GM21528 (cell line): ENCODE data around the gene TRIM49D1.
"Not testable (repeated sequence)": the region's sequence is repeated elsewhere in the genome, so short reads cannot be mapped to it uniquely, and the experiment has no call there.

Experiments
- ATAC-seq: cut with Tn5 transposase; IDR thresholded peaks from one replicate; pipeline ENCODE4 v1.9.1; 2021; ENCODE audit warnings: mild to moderate bottlenecking, moderate library complexity; ENCODE audit not compliant: unreplicated experiment, low FRiP score

TRIM49D1 gene, protein sequence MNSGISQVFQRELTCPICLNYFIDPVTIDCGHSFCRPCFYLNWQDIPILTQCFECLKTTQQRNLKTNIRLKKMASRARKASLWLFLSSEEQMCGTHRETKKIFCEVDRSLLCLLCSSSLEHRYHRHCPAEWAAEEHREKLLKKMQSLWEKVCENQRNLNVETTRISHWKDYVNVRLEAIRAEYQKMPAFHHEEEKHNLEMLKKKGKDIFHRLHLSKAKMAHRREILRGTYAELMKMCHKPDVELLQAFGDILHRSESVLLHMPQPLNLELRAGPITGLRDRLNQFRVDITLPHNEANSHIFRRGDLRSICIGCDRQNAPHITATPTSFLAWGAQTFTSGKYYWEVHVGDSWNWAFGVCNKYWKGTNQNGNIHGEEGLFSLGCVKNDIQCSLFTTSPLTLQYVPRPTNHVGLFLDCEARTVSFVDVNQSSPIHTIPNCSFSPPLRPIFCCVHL

DNA sequence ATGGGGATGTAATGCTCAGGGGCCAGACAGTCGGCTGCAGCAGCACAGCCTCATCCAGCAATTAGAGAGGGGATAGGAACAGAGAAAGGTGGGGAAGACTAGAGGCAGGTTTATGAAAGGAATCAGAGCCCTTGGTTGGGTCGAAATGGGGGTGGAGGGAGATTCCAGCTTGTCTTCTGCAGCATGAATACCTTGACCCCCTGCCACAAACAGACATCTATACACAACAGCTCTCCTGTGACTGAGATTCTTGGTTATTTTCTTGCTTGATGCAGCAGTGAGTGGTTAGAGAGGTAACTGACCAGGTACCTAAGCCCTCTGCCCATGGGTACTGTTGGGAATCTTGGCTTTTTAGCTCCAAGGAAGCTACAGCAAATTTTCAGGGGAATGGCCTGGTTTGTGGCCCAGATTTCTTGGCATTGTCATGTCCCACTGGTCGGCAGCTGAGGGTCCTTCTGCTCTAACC, at the start of gene TRIM49D1:
Gene TRIM49D1, minus strand, starts transcription at position 51 of the 466 bp plus-strand sequence. CDS start 4,535 bp downstream, outside the sequence.
- no peak for ATAC-seq

DNA sequence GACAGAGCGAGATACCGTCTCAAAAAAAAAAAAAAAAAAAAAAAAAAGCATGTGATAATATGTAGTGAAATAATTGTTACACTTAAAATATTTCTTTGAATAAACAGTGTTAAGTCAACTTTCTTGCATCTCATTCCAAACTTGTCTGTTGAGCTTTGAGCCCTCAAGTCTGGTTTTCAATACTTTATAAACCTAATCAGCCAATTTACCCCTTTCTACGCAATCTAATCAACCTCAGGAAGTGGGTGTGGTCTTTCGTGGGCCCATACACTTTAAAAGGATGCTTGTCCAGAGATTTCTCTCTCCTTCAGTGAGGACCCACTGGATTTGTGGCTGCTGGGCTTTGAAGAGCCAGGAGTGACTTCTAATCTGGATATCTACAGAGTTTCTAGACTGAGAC, 43.7 kb upstream of the TRIM49D1 start, which contains the start of gene TRIM64:
Gene TRIM64, plus strand, starts transcription at position 301 of the 400 bp plus-strand sequence. CDS start 2,467 bp downstream, outside the sequence.
- ATAC-seq: not testable (repeated sequence)

DNA sequence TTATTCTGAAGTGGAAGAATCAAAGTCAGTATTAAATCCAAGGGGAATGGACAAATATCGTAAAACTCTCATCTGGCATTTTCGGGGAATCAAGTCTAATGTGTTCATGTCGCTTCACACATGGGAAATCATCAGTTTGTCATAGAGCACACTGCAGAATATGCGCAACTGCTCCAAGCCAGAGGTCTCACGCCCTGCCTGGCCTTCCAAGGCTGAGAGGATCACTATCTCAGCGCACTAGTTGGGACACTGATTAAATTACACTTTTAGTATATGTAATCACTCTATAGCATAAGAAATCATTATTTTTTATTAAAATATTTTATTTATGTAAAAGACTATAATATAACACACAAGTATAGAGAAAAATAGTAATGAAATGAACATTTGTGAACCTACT, 38.8 kb upstream of the TRIM49D1 start:
- ATAC-seq: not testable (repeated sequence)

DNA sequence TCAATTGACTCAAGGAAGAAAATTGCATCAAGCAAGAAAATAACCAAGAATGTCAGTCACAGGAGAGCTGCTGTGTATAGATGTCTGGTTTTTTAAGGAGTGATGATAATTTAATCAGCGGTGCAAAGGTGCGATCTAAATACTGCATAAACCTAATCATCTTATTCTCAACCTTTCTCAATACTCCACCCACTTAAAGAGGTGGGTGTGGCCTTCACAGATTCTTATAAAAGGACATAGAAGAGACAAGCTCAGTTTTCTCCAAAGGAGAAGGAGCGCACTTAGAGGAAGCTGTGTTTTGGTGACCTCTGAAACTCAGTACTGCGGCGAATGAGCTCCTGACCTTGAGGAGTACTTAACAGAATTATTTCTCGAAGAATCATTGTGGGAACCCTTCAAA, 1.7 kb upstream of the TRIM49D1 start, which contains the start of gene TRIM49D2:
Gene TRIM49D2, plus strand, starts transcription at position 301 of the 400 bp plus-strand sequence. CDS start 2,698 bp downstream, outside the sequence.
- ATAC-seq: not testable (repeated sequence)

DNA sequence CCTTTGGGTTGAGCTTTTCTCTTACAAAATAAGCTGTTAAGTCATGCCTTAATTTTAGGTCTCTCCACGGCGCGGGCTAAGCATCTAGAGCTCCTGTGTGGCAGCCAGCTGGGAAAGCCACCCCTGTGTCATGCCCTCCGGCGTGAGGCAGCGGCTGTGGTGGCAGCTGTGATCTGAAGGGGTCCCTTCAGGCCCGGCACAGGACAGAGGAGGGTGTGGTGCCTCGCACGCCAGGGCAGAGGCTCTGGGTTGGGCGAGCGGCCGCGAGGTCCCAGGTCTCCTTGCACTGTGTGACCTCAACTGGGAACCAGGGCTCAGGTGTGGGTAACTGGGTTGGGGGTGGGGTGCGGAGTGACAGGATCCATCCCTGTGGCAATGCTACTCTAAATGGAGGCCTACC, 21.2 kb downstream of the TRIM49D1 start:
- not testable (repeated sequence) for ATAC-seq

DNA sequence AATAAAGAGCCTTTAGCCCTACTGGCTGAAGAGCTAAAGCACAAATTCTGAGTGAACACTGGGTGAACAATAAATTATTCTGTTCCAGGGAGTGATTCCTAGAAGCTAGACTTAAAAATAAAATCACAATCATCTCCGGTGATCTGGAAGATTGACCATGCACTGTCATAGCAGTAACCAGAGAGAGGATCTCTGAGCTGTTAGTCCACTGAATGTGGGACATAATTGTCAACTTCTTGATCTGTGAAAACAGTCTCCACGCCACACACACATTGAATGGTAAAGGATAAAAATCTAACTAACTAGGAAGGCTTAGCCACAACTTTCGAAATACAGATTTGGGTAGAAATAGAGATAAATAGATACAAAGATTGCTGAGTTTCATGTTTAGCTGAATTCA, 28.8 kb downstream of the TRIM49D1 start:
- not testable (repeated sequence) for ATAC-seq

DNA sequence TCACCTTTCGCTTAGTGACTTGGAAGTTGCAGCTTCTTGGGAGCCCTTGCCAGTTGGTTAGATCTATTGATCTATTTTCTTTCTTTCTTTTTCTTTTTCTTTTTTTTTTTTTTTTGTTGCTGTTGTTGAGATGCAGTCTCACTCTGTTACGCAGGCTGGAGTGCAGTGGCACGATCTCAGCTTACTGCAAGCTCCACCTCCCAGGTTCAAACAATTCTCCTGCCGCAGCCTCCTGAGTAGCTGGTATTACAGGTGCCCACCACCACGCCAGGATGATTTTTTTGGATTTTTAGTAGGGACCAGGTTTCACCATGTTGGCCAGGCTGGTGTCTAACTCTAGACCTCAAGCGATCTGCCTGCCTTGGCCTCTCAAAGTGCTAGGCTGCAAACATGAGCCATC, 44.5 kb downstream of the TRIM49D1 start:
- ATAC-seq: not testable (repeated sequence)

DNA sequence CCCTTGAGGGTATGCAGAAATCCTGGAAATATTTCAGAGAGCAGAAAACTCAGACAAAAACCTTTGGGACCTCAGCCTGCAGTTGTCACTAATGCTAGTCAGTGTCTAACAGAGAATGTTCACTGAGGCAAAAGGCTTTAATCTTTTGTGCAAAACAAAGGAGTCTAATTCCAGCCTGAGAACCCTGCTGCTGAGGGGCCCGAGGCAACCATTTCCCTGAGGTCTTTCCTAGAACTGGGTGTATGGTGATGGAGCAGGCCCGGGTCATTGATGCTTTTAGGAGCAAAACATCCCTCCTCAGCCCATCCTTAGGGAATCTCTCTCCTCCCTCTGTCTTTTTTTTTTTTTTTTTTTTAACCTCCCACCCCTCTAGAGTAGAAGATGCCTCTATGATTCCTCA, 49.5 kb downstream of the TRIM49D1 start:
- ATAC-seq: not testable (repeated sequence)

DNA sequence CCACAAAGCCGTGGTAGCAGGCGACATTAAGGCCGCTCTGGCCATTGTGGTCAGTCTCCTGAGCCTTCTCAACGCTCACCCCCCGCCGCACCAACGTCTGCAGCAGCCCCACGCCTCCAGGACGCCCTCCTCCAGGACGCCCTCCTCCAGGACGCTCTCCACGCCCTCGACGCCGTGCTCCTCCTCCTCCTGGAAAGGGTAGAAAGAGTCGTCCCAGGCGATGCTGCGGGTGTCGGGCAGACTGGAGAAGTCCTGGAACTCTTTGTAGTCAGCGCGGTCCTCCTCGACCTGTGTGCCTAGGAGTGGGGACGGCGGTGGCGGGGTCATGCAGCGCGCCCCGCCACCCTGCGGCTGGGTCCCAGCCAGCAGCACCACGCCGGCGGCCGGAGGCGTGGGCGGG, 56.8 kb downstream of the TRIM49D1 start:
- ATAC-seq: not testable (repeated sequence)

DNA sequence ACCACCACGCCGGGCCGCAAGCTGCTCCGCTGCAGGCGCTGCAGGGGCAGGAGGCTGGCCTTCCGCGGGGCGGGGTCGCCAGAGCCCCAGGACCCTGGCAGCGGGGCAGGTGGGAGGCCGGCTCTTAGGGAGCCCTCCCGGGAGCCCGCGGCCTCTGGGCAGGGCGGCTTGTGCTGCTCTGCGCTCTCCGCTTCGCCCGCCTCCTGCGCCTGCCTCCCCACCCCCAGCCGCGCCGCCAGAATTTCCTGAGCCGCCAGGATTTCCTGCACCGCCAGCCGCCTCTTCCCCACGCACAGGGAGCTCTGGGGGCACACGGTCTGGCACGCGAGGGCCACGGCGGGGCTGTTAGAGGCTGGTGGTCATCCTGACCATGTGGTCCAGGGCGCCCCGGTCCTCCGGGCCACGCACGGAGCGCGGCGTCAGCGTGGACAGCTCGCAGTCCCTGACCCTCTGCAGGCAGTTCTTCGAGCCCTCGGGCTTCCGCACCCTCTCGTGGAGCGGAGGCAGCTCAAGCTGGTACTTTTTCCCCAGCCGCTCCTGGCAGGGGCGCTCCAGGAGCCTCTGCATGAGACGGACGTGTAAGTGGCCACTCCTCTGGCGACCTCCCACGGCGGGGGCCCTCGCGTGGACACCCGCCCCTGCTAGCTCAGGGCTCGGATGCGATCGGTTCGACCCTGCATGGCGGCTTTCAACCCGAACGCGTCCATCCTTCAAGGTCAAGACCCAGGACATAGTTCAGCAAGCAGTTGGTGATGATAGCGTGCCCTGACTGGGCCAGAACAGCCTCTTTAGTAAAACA, 57.9 kb downstream of the TRIM49D1 start:
- not testable (repeated sequence) for ATAC-seq
